HG03139 (cell line): ENCODE measurements around the gene TEX22.

Source experiments
- ATAC-seq: cut with Tn5 transposase; IDR thresholded peaks from one replicate; pipeline ENCODE4 v1.9.1; 2021; ENCODE audit not compliant: unreplicated experiment

Gene TEX22

GRCh38 chr14:105452963-105453362 lies 54.6 kb downstream of the TEX22 start:
- no peak for ATAC-seq

- no peak for ATAC-seq
Measured at GRCh38 chr14:105453847-105454246, 55.5 kb downstream of the TEX22 start.

GRCh38 chr14:105455086-105455640 lies 56.8 kb downstream of the TEX22 start:
- ATAC-seq: no peak

GRCh38 chr14:105455766-105456660 lies 57.7 kb downstream of the TEX22 start:
- no peak for ATAC-seq

- ATAC-seq: no peak
Measured at GRCh38 chr14:105456736-105457617, 58.6 kb downstream of the TEX22 start.

GRCh38 chr14:105458010-105458409 lies 59.7 kb downstream of the TEX22 start:
- no peak for ATAC-seq

- ATAC-seq: no peak
Measured at GRCh38 chr14:105458571-105458970, 60.2 kb downstream of the TEX22 start.

GRCh38 chr14:105460116-105460515 lies 61.8 kb downstream of the TEX22 start:
- ATAC-seq: no peak

GRCh38 chr14:105460616-105461015 lies 62.3 kb downstream of the TEX22 start:
- ATAC-seq: no peak

- ATAC-seq: no peak
Measured at GRCh38 chr14:105461903-105462302, 63.6 kb downstream of the TEX22 start.
